Neuronal stem cell (in vitro differentiated cells): Measurements from ENCODE around the gene MCOLN3.

ENCODE experiments used
- DNase-seq: peaks from one replicate; pipeline ENCODE4 v3.0.0-alpha.2; 2013; ENCODE audit warnings: low spot score
- H2AFZ ChIP-seq: one replicate; pipeline ENCODE4 v1.6.1; 2013; ENCODE audit warnings: mild to moderate bottlenecking, low read length, inconsistent platforms
- H2AK5ac ChIP-seq: 2 replicates; pipeline ENCODE4 v1.6.1; 2013; ENCODE audit warnings: low read depth, mild to moderate bottlenecking, inconsistent platforms, low read length, moderate library complexity, mixed read lengths
- H2BK120ac ChIP-seq: 2 replicates; pipeline ENCODE4 v1.6.1; 2013; ENCODE audit warnings: low read depth, mild to moderate bottlenecking, inconsistent platforms, low read length, moderate library complexity, mixed read lengths
- H2BK12ac ChIP-seq: one replicate; pipeline ENCODE4 v1.6.1; 2013; ENCODE audit warnings: low read length, inconsistent platforms
- H2BK15ac ChIP-seq: 2 replicates; pipeline ENCODE4 v1.6.1; 2013; ENCODE audit warnings: mild to moderate bottlenecking, low read length, inconsistent platforms, mixed read lengths
- H2BK5ac ChIP-seq: one replicate; pipeline ENCODE4 v1.6.1; 2013; ENCODE audit warnings: inconsistent platforms, mild to moderate bottlenecking, low read length, moderate library complexity
- H3K14ac ChIP-seq: one replicate; pipeline ENCODE4 v1.6.1; 2013; ENCODE audit warnings: low read length, inconsistent platforms
- H3K18ac ChIP-seq: 2 replicates; pipeline ENCODE4 v1.6.1; 2013; ENCODE audit warnings: low read length, inconsistent platforms
- H3K23ac ChIP-seq: 2 replicates; pipeline ENCODE4 v1.6.1; 2013; ENCODE audit warnings: low read depth, mild to moderate bottlenecking, mixed read lengths, low read length, inconsistent platforms; ENCODE audit not compliant: poor library complexity
- H3K27ac ChIP-seq: replicated peaks from 3 replicates; pipeline ENCODE4 v1.5.1; 2013; ENCODE audit warnings: low read length, inconsistent platforms
- H3K27me3 ChIP-seq, 3 experiments: 2 replicates each; pipeline ENCODE4 v1.6.1; 2013; ENCODE audit warnings: low read length in 3 of 3, mild to moderate bottlenecking in 2 of 3, inconsistent platforms in 1 of 3, low read depth in 1 of 3, mixed read lengths in 1 of 3, moderate library complexity in 1 of 3; ENCODE audit not compliant: control insufficient read depth in 3 of 3, insufficient read depth in 3 of 3
- H3K36me3 ChIP-seq, 2 donors: replicated peaks in 1 of 2; 2 replicates each; pipeline ENCODE4 v1.6.1; 2013; ENCODE audit warnings: low read length in 2 of 2; ENCODE audit not compliant: control insufficient read depth in 2 of 2, insufficient read depth in 2 of 2
- H3K4ac ChIP-seq: 2 replicates; pipeline ENCODE4 v1.6.1; 2013; ENCODE audit warnings: inconsistent platforms, mild to moderate bottlenecking, low read length, moderate library complexity
- H3K4me1 ChIP-seq, 2 donors: 1 replicate in 1 of 2; 2 replicates in 1 of 2; pipeline ENCODE4 v1.6.1; 2013; ENCODE audit warnings: low read length in 2 of 2, low read depth in 1 of 2; ENCODE audit not compliant: control insufficient read depth in 2 of 2, insufficient read depth in 1 of 2
- H3K4me2 ChIP-seq: one replicate; pipeline ENCODE4 v1.6.1; 2013; ENCODE audit warnings: mild to moderate bottlenecking, low read length, inconsistent platforms; ENCODE audit not compliant: insufficient read depth, poor library complexity, severe bottlenecking
- H3K4me3 ChIP-seq, 2 donors: 2 replicates each; pipeline ENCODE4 v1.5.1; 2013; ENCODE audit warnings: low read length in 2 of 2, mild to moderate bottlenecking in 2 of 2, inconsistent platforms in 1 of 2, moderate library complexity in 1 of 2
- H3K79me1 ChIP-seq: one replicate; pipeline ENCODE4 v1.6.1; 2013; ENCODE audit warnings: low read depth, mild to moderate bottlenecking, inconsistent platforms, low read length, moderate library complexity
- H3K9ac ChIP-seq: one replicate; pipeline ENCODE4 v1.6.1; 2013; ENCODE audit warnings: mild to moderate bottlenecking, low read depth, low read length, inconsistent platforms; ENCODE audit not compliant: poor library complexity
- H3K9me3 ChIP-seq, 2 donors: replicated peaks in 1 of 2; 2 replicates each; pipeline versions ENCODE3 to v1.6.1; 2013; ENCODE audit warnings: low read length in 2 of 2, mild to moderate bottlenecking in 2 of 2, inconsistent platforms in 1 of 2, low read depth in 1 of 2, mixed read lengths in 1 of 2, moderate library complexity in 1 of 2; ENCODE audit not compliant: control insufficient read depth in 2 of 2, insufficient read depth in 1 of 2
- H4K8ac ChIP-seq: one replicate; pipeline ENCODE4 v1.6.1; 2013; ENCODE audit warnings: low read depth, mild to moderate bottlenecking, inconsistent platforms, low read length, moderate library complexity
- H4K91ac ChIP-seq: one replicate; pipeline ENCODE4 v1.6.1; 2013; ENCODE audit warnings: low read length, low read depth, mild to moderate bottlenecking, inconsistent platforms; ENCODE audit not compliant: poor library complexity
- WGBS, 2 donors: extraction: QIAGEN DNeasy Blood & Tissue Kit; methylation state at CpG; one replicate each; pipeline ENCODE4 v1.1.7; 2013; ENCODE audit warnings: missing lambda C conversion rate in 2 of 2, mixed read lengths in 1 of 2; ENCODE audit not compliant: insufficient read length in 2 of 2, insufficient replicate concordance in 1 of 2; ENCODE audit errors: extremely low coverage in 2 of 2; 5-methylcytosine and 5-hydroxymethylcytosine counted together

The MCOLN3 gene

GRCh38 chr1:85065550-85065949, 17.2 kb upstream of the MCOLN3 start:
- Histone ChIP-seq H3K4me3 (no peak overlapping the region), H3K14ac (no peak overlapping the region), H2BK15ac (no peak overlapping the region), H3K18ac (no peak overlapping the region), H2BK5ac (no peak overlapping the region), H3K36me3 (no peaks in the 10 kb centered on the region), H4K91ac (no peak overlapping the region), H3K9ac (no peak overlapping the region), H2BK12ac (no peak overlapping the region), H3K9me3 (no peaks in the 10 kb centered on the region), H3K23ac (no peak overlapping the region), H2BK120ac (no peak overlapping the region), H3K79me1 (no peaks in the 10 kb centered on the region), H3K27ac (no peak overlapping the region), H2AK5ac (no peak overlapping the region), H3K4me2 (no peak overlapping the region), H3K4ac (no peak overlapping the region), H2AFZ (no peak overlapping the region), H3K27me3 (no peaks in the 10 kb centered on the region), H3K4me1 (no peaks in the 10 kb centered on the region), H4K8ac (no peak overlapping the region)
- WGBS, 2 donors, result no CpG with 5 or more reads among the region's 1 CpG
- no peak for DNase-seq

GRCh38 chr1:85062425-85063026, 14.2 kb upstream of the MCOLN3 start:
- WGBS, 2 donors, result no CpG with 5 or more reads among the region's 7 CpGs

GRCh38 chr1:85061711-85062424, 13.6 kb upstream of the MCOLN3 start:
- no peak overlapping the region for H3K9ac ChIP-seq
- H4K8ac ChIP-seq, result no peak overlapping the region
- no peaks in the 10 kb centered on the region for H3K36me3 ChIP-seq
- peak overlapping the region; percentile 80 for H3K4me2 ChIP-seq
- no peak overlapping the region for H2BK12ac ChIP-seq
- H3K9me3 ChIP-seq, result no peaks in the 10 kb centered on the region
- H3K4me1 ChIP-seq, result no peaks in the 10 kb centered on the region
- no peak overlapping the region for H2BK120ac ChIP-seq
- H3K23ac ChIP-seq, result no peak overlapping the region
- H3K14ac ChIP-seq, result no peak overlapping the region
- peak overlapping the region; percentile 92 for H2AFZ ChIP-seq
- no peak overlapping the region for H2BK15ac ChIP-seq
- H4K91ac ChIP-seq, result no peak overlapping the region
- WGBS, 2 donors, result no CpG with 5 or more reads among the region's 25 CpGs
- no peak overlapping the region for H2AK5ac ChIP-seq
- H2BK5ac ChIP-seq, result no peak overlapping the region
- H3K27ac ChIP-seq, result no peak overlapping the region
- H3K79me1 ChIP-seq, result no peaks in the 10 kb centered on the region
- peak overlapping the region; percentile 43 to 80 for H3K4me3 ChIP-seq
- no peak overlapping the region for H3K4ac ChIP-seq
- H3K18ac ChIP-seq, result no peak overlapping the region
- peak; percentile 97 for DNase-seq
- peaks cover 0 to 3% (median 2%) of the 10 kb centered on the region in 3 experiments for H3K27me3 ChIP-seq

More at GRCh38 chr1:85062425-85063026, 14.2 kb upstream of the MCOLN3 start:
- H3K27ac ChIP-seq, result no peak overlapping the region
- no peak overlapping the region for H2BK120ac ChIP-seq
- H4K8ac ChIP-seq, result no peak overlapping the region
- no peak overlapping the region for H2BK12ac ChIP-seq
- no peaks in the 10 kb centered on the region for H3K36me3 ChIP-seq
- H3K14ac ChIP-seq, result no peak overlapping the region
- peak overlapping the region; percentile 50 for H3K4me2 ChIP-seq
- H3K4ac ChIP-seq, result no peak overlapping the region
- no peaks in the 10 kb centered on the region for H3K79me1 ChIP-seq
- H3K27me3 ChIP-seq, result peaks cover 0 to 3% (median 2%) of the 10 kb centered on the region in 3 experiments
- H3K4me1 ChIP-seq, result no peaks in the 10 kb centered on the region
- no peak overlapping the region for H3K9ac ChIP-seq
- H2AK5ac ChIP-seq, result no peak overlapping the region
- H3K18ac ChIP-seq, result no peak overlapping the region
- no peak overlapping the region for H4K91ac ChIP-seq
- no peak overlapping the region for H2BK15ac ChIP-seq
- H3K9me3 ChIP-seq, result no peaks in the 10 kb centered on the region
- peak overlapping the region; percentile 82 for H2AFZ ChIP-seq
- H2BK5ac ChIP-seq, result no peak overlapping the region
- H3K23ac ChIP-seq, result no peak overlapping the region
- DNase-seq, result no peak
- peak overlapping the region; percentile 2 to 7 for H3K4me3 ChIP-seq

GRCh38 chr1:85060038-85060437, 11.7 kb upstream of the MCOLN3 start:
- H3K18ac ChIP-seq, result no peak overlapping the region
- H2AK5ac ChIP-seq, result no peak overlapping the region
- H2AFZ ChIP-seq, result no peak overlapping the region
- H2BK120ac ChIP-seq, result no peak overlapping the region
- no peak overlapping the region for H2BK15ac ChIP-seq
- no peak for DNase-seq
- no CpG with 5 or more reads among the region's 2 CpGs for WGBS, 2 donors
- H3K4me1 ChIP-seq, result no peaks in the 10 kb centered on the region
- H3K23ac ChIP-seq, result no peak overlapping the region
- no peak overlapping the region for H3K9ac ChIP-seq
- peaks cover 0 to 3% (median 2%) of the 10 kb centered on the region in 3 experiments for H3K27me3 ChIP-seq
- no peaks in the 10 kb centered on the region for H3K9me3 ChIP-seq
- no peak overlapping the region for H4K91ac ChIP-seq
- no peak overlapping the region for H3K14ac ChIP-seq
- no peak overlapping the region for H2BK12ac ChIP-seq
- H3K4me3 ChIP-seq, result no peak overlapping the region
- H2BK5ac ChIP-seq, result no peak overlapping the region
- no peak overlapping the region for H3K4ac ChIP-seq
- no peaks in the 10 kb centered on the region for H3K79me1 ChIP-seq
- H3K4me2 ChIP-seq, result no peak overlapping the region
- H3K36me3 ChIP-seq, result no peaks in the 10 kb centered on the region
- H4K8ac ChIP-seq, result no peak overlapping the region
- H3K27ac ChIP-seq, result no peak overlapping the region
